Measurements from ENCODE around the gene MICB.
"Not testable (repeated sequence)": the region's sequence is repeated elsewhere in the genome, so short reads cannot be mapped to it uniquely, and the experiment has no call there.

MICB gene

GRCh38 chr6:31474871-31475286 lies 23.1 kb upstream of the MICB start:
- DNase-seq (ENCODE audit: low spot score) = peak; percentile 26

DNA sequence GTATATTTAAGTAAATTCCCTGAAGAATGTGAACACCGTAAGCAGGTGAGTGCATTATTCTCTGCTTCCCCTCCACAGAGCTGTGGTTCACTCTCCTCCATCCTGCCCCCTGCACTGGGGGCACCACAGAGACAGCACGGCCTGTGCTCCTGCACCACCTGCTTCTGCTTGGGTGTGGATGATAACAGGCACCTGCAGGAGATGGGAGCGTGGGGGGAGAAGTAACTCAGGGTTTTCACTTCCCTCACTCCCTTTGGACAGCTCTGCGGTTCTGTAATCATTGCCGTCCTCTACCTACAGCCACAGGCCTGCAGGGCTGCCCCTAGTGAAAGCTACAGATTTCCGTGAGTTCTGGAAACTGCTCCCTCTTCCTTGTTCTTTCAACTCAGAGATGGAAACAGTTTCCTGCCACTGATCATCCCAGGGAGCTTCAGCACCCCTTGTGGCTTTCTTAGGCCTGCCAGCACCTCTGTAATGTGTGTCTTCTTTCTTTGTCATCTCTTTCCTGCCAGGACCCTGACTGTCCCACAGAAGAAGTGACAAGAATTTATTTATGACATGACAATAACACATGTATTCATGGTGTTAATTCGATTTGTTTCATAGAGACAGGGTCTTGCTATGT lies 21.3 kb upstream of the MICB start:
- no peak for DNase-seq (ENCODE audit: low spot score)

GRCh38 chr6:31477521-31477920 lies 20.4 kb upstream of the MICB start:
- DNase-seq (ENCODE audit: low spot score) = no peak

DNA sequence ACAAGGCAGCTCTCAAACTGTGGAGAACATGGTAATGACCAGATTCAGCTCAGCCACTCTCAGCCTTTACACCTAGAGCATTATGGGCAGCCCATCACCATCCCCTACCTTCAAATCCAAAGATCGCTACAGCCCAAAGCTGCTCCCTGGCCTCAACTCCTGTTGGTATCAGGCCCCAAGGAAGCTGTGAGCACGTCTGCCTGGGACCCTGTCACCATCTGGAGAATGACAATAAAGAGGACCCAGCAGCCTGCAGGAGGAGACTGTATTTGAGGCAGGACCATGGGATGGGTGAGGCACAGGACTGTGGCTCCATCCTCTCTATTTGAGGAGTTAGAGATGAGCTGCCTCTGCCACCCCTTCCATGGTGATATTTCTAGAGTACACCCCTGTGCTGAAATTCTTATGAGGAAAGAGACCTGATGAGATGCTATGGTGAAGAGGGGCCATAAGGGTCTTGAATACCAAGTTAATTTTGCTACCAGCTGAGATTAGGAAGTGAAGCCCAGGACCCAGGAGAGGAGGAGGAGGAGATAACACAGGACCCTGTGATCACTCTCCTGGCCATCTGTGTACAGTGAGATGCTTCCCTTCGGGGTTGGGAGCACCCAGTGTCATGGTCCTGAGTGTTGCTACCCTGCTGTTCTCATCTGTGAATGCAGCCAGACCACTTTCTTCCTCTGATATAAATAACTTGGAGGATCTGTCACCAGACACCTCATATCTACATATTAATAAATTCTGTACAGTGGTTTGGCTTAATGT lies 19.6 kb upstream of the MICB start:
- DNase-seq (ENCODE audit: low spot score) = no peak

DNA sequence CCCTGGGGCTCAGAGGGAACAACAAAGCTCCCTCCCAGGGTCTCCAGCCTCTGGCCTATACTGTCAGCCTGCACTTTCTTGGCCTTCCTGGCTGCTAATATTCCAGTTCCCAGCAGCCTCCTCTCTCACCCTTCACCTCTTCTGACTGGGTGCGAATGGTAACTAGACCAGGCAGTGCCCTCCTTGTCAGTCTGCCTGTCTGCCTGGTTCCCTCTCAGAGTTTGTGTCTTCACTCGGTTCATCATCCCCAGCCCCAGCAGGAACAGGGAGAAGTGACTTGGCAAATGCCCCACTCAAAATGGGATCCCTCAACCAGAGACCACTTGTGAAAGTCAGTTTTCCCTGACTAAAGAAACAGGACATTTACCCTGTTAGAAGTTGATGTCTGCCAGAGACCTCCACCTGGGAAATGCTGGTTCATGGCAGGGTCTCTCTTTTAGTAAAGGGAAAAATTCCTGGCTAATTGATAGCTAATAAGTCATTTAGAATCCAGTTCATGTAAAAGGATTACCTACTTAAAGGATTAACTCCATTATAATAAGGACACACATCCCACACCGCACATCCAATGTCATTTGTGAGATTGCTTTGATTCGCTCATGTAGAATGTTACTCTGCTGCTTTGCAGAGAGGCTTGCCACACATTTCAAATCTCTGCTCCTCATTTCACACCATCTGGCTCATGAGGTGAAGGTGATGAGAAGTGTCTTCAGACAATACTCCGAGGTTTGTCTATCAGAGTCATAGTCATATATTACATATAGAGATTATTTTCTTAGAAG lies 18.6 kb upstream of the MICB start:
- no peak for DNase-seq (ENCODE audit: low spot score)

GRCh38 chr6:31479933-31480535 lies 17.9 kb upstream of the MICB start:
- no peak for DNase-seq (ENCODE audit: low spot score)

- DNase-seq (ENCODE audit: low spot score) = no peak
These were observed 17.4 kb upstream of the MICB start for GRCh38 chr6:31480574-31480973.

GRCh38 chr6:31483392-31483791 lies 14.6 kb upstream of the MICB start:
- no peak for DNase-seq (ENCODE audit: low spot score)

GRCh38 chr6:31485055-31485454 lies 12.9 kb upstream of the MICB start:
- no peak for DNase-seq (ENCODE audit: low spot score)

DNA sequence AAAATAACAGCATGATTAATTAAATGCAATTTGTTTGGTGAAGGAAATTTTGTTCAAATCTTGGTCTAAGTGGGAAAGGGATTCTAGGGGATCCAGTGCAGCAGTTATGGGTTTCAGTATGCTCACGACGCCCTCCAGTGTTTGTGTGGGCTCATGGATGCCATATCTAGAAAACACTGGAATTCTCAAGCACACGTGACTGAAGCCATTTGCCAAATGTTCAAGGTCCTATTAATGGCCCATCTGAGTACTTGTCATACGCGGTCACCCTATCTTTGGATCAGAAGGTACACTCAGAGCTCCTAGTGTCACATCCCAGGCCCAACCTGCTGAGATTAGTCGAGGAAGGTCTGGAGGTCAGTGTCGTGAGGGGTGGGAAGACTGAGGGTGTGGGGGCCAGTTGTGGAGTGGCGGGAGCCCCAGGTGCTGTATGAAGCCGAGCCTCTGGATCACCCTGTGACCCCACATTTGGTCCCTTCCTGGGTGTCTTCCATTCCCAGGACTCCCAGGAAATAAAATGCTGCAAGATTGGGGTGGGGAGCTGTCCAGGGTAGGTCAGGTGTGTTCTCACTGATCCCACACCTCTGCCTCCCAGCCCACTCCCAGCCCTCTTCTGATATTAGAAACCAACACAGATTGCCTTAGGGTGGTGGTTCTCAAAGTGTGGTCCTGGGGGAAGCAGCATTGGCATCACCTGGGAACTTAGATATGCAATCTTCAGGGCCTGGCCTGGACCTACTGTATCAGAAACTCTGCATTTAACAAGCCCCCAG lies 11.7 kb upstream of the MICB start:
- DNase-seq (ENCODE audit: low spot score) = not testable (repeated sequence)

GRCh38 chr6:31487674-31488073 lies 10.3 kb upstream of the MICB start:
- DNase-seq (ENCODE audit: low spot score) = not testable (repeated sequence)

- DNase-seq (ENCODE audit: low spot score) = no peak
These were observed 8.9 kb upstream of the MICB start for GRCh38 chr6:31489086-31489485.

DNA sequence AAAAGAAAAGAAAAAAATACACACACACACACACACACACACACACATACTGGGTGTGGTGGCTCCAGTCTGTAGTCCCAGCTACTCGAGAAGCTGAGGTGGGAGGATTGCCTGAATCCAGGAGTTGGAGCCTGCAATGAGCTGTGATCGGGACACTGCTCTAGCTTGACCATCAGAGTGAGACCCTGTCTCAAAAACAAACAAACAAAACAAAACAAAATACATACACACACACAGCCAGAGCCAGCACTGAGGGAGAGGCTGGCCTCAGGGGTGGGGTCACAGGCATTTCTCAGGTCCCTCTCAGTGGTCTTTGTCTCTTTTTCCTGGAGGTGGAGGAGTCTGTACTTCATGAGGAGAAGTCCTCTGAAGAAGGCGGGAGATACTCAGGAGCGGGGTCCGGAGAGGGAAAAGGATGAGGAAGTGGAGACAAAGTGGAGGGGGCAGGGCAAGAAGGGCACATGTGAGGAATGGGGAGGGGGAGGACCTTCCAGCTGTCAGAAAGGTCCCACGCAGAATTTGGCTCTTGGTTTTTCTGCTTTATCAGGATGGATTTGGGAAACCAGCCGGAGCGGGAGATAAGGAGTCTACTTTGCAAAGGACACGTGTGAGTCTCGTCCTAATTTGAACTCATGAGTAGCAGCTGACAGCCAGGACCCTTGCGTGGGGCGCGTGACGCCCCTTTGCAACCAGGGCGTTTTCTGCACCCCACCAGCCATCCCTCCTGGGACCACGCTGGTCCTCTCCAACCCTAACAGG lies 7.7 kb upstream of the MICB start:
- DNase-seq (ENCODE audit: low spot score) = no peak

DNA sequence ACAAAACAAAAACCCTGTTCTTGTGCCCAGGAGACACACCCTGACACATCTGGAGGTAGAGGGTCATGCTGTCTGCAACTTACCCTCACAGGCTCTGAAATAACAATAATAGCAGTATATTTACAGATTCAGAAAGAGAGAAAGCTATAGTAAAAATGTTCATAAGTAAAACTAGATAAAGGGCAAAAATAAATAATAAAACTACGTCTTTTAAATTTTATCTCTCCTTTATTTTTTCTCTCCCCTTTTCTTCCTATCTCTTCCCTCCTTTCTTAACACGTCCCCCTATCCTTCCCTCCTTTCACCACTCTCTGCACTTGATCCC lies 4.4 kb upstream of the MICB start:
- DNase-seq (ENCODE audit: low spot score) = not testable (repeated sequence)

GRCh38 chr6:31493875-31494694 lies 3.9 kb upstream of the MICB start:
- peak; percentile 66 for DNase-seq (ENCODE audit: low spot score)

- DNase-seq (ENCODE audit: low spot score) = no peak
These were observed 2.4 kb upstream of the MICB start for GRCh38 chr6:31495580-31495979.

DNA sequence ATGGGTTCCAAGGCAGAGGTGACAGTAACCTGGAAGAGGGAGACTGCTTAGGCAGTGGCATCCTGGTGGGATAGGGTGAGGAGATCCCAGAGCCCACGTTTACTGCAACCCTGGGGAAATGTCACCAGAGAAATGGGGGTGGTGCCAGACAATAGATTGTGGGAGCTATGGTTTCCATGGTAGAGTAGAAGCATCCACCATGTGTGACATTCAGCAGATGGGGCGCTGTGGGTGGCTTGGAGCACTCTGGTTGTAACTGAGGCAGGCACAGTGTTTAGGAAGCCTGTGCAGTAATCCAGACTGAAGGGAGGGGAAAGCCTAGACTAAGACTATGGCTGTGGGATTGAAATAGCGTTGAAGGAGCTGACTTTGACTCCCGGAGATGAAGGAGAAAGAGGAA lies 1.1 kb upstream of the MICB start:
- not testable (repeated sequence) for DNase-seq (ENCODE audit: low spot score)

GRCh38 chr6:31498748-31499147 lies 803 bp downstream of the MICB start:
- DNase-seq (ENCODE audit: low spot score) = peak; percentile 9

DNA sequence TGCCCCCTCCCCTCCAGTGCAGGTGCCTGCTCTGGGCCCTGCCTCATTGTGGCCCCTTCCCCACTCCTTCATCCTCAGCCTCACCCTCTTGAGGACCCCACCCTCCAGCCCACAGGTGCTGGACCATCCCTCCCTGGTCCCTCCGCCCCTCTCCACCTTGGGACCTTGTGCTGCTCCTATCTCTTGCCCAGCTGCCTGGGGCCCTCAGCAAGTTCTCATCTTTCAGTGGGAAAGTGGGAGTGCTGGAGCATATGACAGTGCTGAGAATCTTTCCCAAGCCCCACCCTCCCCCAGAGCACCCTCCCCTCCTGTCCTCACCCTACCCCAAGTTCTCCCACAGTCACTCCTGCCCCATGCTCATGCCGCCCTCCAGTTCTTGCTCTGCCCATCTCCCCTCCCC lies 1.7 kb downstream of the MICB start:
- not testable (repeated sequence) for DNase-seq (ENCODE audit: low spot score)

DNA sequence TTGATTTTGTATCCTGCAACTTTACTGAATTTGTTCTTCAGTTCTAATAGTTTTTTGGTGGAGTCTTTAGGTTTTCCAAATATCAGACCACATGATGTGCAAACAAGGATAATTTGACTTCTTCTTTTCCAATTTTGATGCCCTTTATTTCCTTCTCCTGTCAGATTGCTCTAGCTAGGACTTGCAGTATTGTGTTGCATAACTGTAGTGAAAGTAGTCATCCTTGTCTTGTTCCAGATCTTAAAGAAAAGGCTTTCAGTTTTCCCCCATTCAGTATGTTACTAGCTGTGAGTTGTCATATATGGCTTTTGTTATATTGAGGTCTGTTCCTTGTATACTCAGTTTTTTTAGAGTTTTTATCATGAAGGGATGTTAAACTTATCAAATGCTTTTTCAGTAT lies 4.6 kb downstream of the MICB start:
- DNase-seq (ENCODE audit: low spot score) = no peak
